ENCODE measurements around the gene SAXO1.

- TF ChIP-seq ZNF274 (IDR thresholded peaks at IDR 0.05; ENCODE audit: low read depth, low read length) (no peak), SUZ12 (IDR thresholded peaks at IDR 0.05; ENCODE audit: extremely low read depth, insufficient read depth, insufficient read length) (no peak)
Observed at GRCh38 chr9:18891946-18892670, 140.9 kb downstream of the SAXO1 start.

All from NT2/D1 (cell line).